OCI-LY7 (cell line): ENCODE results near the gene ALG1.

Experiments used
- EZH2phosphoT487 ChIP-seq: fragments of 200-600 bp; sonication (generic); IDR thresholded peaks from 2 replicates; pipeline ENCODE4 v1.6.1; 2018; ENCODE audit warnings: low read depth, borderline replicate concordance, mild to moderate bottlenecking, mixed run types, antibody characterized with exemption, low read length, moderate library complexity, mixed read lengths
- TF ChIP-seq, protein P1 (sequence below): fragments of 200-600 bp; sonication (generic); conservative IDR thresholded peaks from 2 replicates; pipeline ENCODE4 v1.5.1; 2014; ENCODE audit warnings: mild to moderate bottlenecking, antibody characterized with exemption, low read length, moderate library complexity, mixed read lengths

GRCh38 chr16:5062790-5063765, 8.6 kb upstream of the ALG1 start:
- TF ChIP-seq, protein P1, sequence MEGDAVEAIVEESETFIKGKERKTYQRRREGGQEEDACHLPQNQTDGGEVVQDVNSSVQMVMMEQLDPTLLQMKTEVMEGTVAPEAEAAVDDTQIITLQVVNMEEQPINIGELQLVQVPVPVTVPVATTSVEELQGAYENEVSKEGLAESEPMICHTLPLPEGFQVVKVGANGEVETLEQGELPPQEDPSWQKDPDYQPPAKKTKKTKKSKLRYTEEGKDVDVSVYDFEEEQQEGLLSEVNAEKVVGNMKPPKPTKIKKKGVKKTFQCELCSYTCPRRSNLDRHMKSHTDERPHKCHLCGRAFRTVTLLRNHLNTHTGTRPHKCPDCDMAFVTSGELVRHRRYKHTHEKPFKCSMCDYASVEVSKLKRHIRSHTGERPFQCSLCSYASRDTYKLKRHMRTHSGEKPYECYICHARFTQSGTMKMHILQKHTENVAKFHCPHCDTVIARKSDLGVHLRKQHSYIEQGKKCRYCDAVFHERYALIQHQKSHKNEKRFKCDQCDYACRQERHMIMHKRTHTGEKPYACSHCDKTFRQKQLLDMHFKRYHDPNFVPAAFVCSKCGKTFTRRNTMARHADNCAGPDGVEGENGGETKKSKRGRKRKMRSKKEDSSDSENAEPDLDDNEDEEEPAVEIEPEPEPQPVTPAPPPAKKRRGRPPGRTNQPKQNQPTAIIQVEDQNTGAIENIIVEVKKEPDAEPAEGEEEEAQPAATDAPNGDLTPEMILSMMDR = peak; percentile 41; the same call in 1 of the 2 replicates
- no peak for TF ChIP-seq EZH2phosphoT487
